ENCODE measurements around the gene COL18A1. TPM values are rescaled to one million over a fixed set of nuclear protein-coding genes. Genes with fewer than 3 reads are reported as not detected.

COL18A1 gene
- total and polyA plus RNA-seq, 2 of the 8 experiments (the other 6 are each of a cell fraction or from before 2014, with no cell fraction given): 145 to 201 TPM

DNA sequence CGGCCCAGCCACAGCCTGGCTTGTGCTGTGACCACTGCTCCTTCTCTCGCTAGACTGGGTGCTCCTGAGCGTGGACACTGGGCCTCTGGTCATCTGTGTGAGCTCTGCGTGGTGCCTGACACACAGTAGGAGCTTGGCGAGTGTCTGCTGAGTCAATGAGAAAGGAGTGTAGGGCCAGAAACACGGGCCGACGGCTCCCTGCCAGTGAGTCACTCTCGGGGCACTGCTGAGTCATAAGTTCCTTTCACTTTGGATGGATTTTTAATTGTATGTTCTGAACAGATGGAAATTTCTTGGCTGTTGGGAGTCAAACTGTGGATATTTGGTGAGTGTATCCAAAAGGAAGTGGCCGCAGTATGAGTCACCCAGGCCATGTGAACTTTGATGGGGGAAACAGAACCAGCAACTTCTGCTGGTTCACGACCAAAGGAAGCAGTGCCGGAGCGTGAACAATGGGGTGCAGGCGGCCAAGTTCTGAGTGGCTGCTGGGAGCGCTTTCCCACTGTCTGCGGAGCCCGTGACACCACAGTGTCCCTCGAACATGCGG, 41.0 kb upstream of the COL18A1 start:
- Histone ChIP-seq H3K56ac (replicated peaks; ENCODE audit: insufficient read length, low read depth, low read length) (no peak overlapping the region), H2BK20ac (ENCODE audit: low read length) (peak overlapping the region; percentile 75; the same call in 1 of the 2 replicates), H4K8ac (ENCODE audit: extremely low read depth, insufficient read depth, low read length) (peak overlapping the region; percentile 73; the same call in 1 of the 2 replicates), H2BK12ac (ENCODE audit: low read depth, low read length) (peak overlapping the region; percentile 88), H3K9me3 (ENCODE audit: insufficient read depth in 2 of 2, low read depth in 1 of 2, low read length in 1 of 2) (no peaks in the 10 kb centered on the region), H2AFZ (ENCODE audit: low read length) (no peak overlapping the region; the same call in 1 of the 2 replicates), H3K27ac (ENCODE audit: low read depth, low read length) (no peak overlapping the region), H3K4me1 (replicated peaks in 1 of 4; ENCODE audit: control insufficient read depth in 3 of 4, insufficient read depth in 4 of 4, low read length in 3 of 4) (peaks cover 7 to 32% (median 20%) of the 10 kb centered on the region in 4 experiments), H3K27me3 (replicated peaks in 1 of 4; ENCODE audit: control insufficient read depth in 3 of 4, extremely low read depth in 1 of 4, insufficient read depth in 3 of 4, low read length in 3 of 4) (no peaks in the 10 kb centered on the region; a peak in 3 of 7 replicates), H3K4ac (replicated peaks; ENCODE audit: insufficient read length, low read depth, low read length) (peak overlapping the region; percentile 87), H2BK120ac (replicated peaks; ENCODE audit: low read depth, low read length) (no peak overlapping the region), H3K23me2 (ENCODE audit: low read depth, low read length) (no peaks in the 10 kb centered on the region), H2BK15ac (ENCODE audit: low read length) (peak overlapping the region; percentile 61), H4K91ac (replicated peaks; ENCODE audit: insufficient read length, low read length) (peak overlapping the region; percentile 12), H3K4me3 (ENCODE audit: extremely low read depth in 1 of 4, insufficient read depth in 2 of 4, low read depth in 3 of 4, low read length in 4 of 4) (no peak overlapping the region), H2AK5ac (ENCODE audit: low read depth, low read length) (peak overlapping the region; percentile 48; the same call in 1 of the 2 replicates), H4K5ac (ENCODE audit: insufficient read length, low read depth, low read length) (no peak overlapping the region), H3K23ac (ENCODE audit: insufficient read length) (no peak overlapping the region), H3K14ac (ENCODE audit: insufficient read length) (no peak overlapping the region), H2BK5ac (ENCODE audit: low read depth, low read length) (peak overlapping the region; percentile 11; the same call in 1 of the 2 replicates), H3K79me2 (ENCODE audit: control insufficient read depth in 1 of 2, insufficient read depth in 2 of 2, low read length in 2 of 2) (no peaks in the 10 kb centered on the region), H4K20me1 (replicated peaks in 1 of 2; ENCODE audit: control insufficient read depth in 1 of 2, insufficient read depth in 2 of 2, low read length in 2 of 2) (no peaks in the 10 kb centered on the region), H3K4me2 (ENCODE audit: insufficient read depth in 1 of 2, low read depth in 2 of 2, low read length in 2 of 2) (no peak overlapping the region), H3K18ac (ENCODE audit: extremely low read depth, low read length) (0 out of 2 replicates have a peak overlapping the region, but pooled peaks have one; percentile 63), H3K79me1 (ENCODE audit: low read depth, low read length) (no peaks in the 10 kb centered on the region), H3K36me3 (ENCODE audit: control insufficient read depth in 2 of 4, insufficient read depth in 4 of 4, low read length in 3 of 4) (no peaks in the 10 kb centered on the region), H3K9ac (replicated peaks in 1 of 4; ENCODE audit: extremely low read depth in 1 of 4, low read depth in 3 of 4, low read length in 3 of 4) (peak overlapping the region in 1 of 4 experiments; percentile 23; a peak in 1 of 7 replicates)
- ChIA-PET POLR2A (ENCODE audit: partially characterized antibody) (interaction anchor here (0.7 to 1.4 kb wide), 2 partner anchors 10 to 72 kb away, joined by 3 read pairs; no protein-coding TSS in a partner anchor), CTCF (ENCODE audit: partially characterized antibody) (interaction anchor here (0.8 to 1.7 kb wide), 6 partner anchors 13 to 136 kb away, joined by 3 to 5 read pairs (median 3); no protein-coding TSS in a partner anchor)
- DNase-seq (ENCODE audit: low read depth in 1 of 2, low spot score in 2 of 2): no peak
- FAIRE-seq: no peak
- WGBS, 2 experiments (ENCODE audit: extremely low coverage in 1 of 2, insufficient coverage in 1 of 2, insufficient read length in 1 of 2, insufficient replicate concordance in 2 of 2, low coverage in 1 of 2, low lambda C conversion rate in 2 of 2, missing lambda C conversion rate in 1 of 2): 82% methylated on average over 19 of the region's 19 CpGs; no CpG with 5 or more reads in 1 of the 2 experiments
- TF ChIP-seq POLR2A (IDR thresholded peaks at IDR 0.05; ENCODE audit: control extremely low read depth in 1 of 2, low read depth in 2 of 2, low read length in 2 of 2) (no peak), GTF2F1 (IDR thresholded peaks at IDR 0.05; ENCODE audit: borderline replicate concordance, low read depth, low read length) (no peak), RAD21 (IDR thresholded peaks at IDR 0.05 in 1 of 2, conservative IDR thresholded peaks at IDR 0.05 in 1 of 2; ENCODE audit: low read depth in 2 of 2, low read length in 2 of 2) (no peak), EP300 (IDR thresholded peaks at IDR 0.05; ENCODE audit: borderline replicate concordance in 1 of 2, low read depth in 2 of 2, low read length in 2 of 2) (no peak), FOSL1 (IDR thresholded peaks at IDR 0.05; ENCODE audit: insufficient read depth, low read depth, low read length) (no peak), BRCA1 (IDR thresholded peaks at IDR 0.05; ENCODE audit: low read depth, low read length) (no peak), SUZ12 (IDR thresholded peaks at IDR 0.05; ENCODE audit: low read length) (no peak), CHD2 (IDR thresholded peaks at IDR 0.05; ENCODE audit: low read length) (no peak), POLR2AphosphoS5 (IDR thresholded peaks at IDR 0.05; ENCODE audit: low read depth, low read length) (no peak)
- TF ChIP-seq, protein P1, sequence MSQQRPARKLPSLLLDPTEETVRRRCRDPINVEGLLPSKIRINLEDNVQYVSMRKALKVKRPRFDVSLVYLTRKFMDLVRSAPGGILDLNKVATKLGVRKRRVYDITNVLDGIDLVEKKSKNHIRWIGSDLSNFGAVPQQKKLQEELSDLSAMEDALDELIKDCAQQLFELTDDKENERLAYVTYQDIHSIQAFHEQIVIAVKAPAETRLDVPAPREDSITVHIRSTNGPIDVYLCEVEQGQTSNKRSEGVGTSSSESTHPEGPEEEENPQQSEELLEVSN (IDR thresholded peaks at IDR 0.05): no peak
- TF ChIP-seq, protein P2, sequence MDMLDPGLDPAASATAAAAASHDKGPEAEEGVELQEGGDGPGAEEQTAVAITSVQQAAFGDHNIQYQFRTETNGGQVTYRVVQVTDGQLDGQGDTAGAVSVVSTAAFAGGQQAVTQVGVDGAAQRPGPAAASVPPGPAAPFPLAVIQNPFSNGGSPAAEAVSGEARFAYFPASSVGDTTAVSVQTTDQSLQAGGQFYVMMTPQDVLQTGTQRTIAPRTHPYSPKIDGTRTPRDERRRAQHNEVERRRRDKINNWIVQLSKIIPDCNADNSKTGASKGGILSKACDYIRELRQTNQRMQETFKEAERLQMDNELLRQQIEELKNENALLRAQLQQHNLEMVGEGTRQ (IDR thresholded peaks at IDR 0.05; ENCODE audit: low read length): no peak

Measured in H1 (cell line).